ENCODE data around the gene WSCD2.

WSCD2 gene

DNA sequence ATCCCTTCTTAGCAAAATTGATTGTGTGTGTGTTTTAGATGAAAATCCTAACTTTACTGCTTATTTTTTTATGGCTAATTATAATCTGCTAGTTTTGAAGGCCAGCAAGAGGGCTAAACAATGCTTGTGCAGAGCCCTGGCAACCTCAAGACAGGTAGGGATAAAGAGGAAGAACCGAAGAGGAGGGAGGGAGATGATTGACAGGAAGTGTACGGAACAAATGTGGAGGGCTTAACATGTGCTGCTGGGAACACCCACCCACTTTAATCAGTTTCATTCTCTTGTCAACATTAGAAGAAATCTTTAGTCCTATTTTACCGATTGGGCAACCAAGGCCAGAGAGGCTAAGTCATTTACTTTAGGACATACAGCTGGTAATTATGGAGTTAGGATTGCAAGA is 1.4 kb upstream of the WSCD2 start:
- DNase-seq (ENCODE audit: low read depth in 2 of 2), result no peak

DNA sequence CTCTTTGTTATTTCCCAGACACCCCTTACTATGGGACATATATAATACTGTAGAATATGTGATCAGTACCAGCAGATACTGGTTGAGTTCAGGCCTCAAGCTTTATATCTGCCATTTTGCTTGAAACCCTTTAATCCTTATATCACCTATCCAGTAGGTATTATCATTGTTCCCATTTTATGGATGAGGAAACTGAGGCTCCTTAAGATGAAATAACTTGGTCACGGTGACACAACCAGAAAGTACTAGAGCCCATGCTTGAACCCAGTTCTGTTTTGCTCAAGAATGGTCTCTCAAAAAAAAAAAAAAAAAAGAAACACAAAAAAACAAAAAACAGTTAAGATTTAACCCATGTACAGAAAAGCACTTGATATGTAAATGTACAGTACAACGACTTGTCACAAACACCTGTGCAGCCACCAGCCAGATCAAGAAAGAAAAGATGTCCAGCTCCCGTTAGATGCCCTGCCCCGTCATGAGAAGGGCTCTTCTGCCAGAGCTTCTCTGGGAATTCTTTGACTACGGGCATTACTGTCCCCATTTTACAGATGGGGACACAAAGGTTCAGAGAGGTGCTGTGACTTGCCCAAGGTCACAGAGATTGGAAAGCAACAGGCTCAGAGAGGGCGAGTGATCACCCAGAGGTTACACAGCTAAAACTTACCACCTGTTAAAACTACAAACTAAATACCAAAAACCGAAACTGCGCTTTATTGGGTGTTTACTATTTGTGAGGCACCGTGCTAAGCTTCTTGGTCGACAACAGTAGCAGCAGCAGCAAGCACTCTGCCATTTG is 669 bp upstream of the WSCD2 start:
- DNase-seq (ENCODE audit: low read depth in 2 of 2), result no peak

DNA sequence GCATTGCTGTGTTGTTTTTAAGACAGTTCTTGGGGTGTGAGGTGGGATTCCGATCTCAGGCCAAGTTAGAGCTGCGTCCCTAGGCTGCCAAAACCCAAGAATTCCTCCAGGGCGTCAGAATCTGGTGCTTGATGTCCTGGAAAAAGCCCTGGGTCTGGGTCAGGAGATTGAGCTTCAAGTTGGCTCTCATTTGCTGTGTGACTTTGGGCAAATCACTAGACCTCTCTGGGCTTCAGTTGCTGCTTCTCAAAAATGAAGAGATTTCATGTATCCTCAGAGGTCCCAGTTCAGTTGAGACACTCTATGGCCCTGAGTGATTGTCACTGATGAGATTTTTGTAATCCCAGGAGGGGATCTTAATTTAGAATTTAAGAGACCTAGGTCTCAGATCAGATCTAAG is 1.9 kb downstream of the WSCD2 start:
- DNase-seq (ENCODE audit: low read depth in 2 of 2), result no peak

DNA sequence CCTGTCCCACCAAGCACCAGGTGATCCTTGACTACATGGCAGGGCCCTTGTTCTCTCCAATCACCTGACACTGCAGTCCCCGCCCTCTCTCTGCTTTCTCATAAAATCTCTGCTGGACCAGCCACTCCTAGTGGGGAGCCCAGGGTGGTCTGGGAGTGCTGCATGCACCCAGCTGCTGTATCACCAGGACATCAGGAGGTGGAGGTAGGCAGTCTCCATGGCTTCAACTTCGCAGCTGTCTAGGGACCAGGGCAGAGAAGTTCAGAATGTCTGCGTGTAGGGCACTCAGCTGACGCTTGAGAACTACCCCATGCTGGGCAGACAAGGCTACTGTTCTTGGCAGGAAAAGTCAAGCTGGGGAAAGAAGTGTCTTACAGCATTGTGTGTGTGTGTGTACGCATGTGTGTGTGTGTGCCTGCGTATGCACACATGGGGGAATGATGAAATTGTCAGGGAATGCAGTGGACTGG is 2.6 kb downstream of the WSCD2 start:
- no peak for DNase-seq (ENCODE audit: low read depth in 2 of 2)

DNA sequence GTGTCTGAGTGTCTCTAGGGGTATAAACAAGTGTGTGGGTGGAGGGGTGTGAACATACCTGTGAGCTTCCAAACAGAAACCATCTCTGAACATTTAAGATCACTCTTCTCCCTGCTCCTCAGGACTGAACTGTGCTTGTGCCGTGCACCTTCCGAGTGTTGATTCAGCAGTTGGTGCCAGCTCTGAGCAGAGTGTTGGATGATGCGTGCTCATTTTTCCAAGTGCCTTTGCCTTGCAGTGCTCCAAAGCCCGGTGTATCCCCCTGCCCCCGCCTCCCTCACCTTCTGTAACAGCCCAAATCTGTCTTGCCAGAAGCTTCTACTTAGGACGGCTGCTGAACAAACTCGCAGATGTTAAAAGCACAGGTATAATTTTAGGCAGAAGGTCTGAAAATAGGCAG is 4.4 kb downstream of the WSCD2 start:
- no peak for DNase-seq (ENCODE audit: low read depth in 2 of 2)

DNA sequence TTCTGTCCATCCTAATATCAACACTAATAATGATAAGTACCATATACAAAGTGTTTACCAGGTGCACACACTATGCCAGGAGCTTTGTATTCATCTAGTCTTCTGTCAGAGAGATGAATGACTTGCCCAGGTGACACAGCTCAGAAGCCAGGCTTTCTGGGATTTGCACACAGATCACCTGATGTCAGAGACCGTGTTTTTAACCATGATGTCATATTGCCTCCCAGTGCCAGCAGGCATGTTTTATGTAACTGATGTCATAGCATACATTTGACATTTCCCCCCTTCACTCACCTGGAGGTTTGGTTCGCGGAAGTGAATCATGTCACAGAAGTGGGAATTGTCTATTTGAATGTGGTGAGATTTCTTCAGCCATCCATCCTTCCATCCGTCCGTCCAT is 5.7 kb downstream of the WSCD2 start:
- no peak for DNase-seq (ENCODE audit: low read depth in 2 of 2)

DNA sequence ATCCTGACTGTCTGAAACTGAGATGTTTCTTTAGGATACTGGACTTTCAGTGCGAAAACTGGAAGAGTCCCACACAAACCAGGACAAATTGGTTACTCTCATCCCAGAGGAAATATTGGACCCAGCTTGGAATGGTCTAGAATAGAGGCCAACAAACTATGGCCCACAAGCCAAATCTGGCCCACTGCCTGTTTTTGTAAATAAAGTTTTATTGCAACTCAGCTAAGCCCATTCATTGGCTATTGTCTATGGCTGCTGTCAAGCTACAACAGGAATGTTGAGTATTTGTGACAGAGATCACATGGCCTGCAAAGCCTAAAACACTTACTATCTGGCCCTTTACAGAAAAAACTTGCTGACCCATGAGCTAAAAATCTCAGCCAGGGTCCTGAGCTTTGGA is 6.5 kb downstream of the WSCD2 start:
- no peak for DNase-seq (ENCODE audit: low read depth in 2 of 2)

DNA sequence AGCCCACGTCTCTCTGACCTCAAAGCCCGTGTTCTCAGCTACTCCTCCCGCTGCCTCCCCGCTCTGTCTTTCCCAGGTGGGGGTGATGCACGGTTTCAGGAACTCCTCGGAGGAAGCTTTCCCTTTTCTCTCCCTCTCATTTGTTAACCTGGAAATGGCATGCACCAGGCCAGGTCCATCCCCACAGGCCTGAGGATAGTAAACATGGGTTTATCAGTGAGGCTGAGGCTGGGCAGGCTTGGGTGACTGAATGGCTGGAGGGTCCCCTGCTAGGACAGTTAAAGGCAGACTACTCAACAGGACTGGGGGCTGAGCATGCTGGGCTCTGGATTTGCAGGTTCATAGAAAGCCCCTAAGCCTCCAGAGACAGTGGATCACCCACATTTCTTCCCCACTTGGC is 7.6 kb downstream of the WSCD2 start:
- DNase-seq (ENCODE audit: low read depth in 2 of 2), result no peak

DNA sequence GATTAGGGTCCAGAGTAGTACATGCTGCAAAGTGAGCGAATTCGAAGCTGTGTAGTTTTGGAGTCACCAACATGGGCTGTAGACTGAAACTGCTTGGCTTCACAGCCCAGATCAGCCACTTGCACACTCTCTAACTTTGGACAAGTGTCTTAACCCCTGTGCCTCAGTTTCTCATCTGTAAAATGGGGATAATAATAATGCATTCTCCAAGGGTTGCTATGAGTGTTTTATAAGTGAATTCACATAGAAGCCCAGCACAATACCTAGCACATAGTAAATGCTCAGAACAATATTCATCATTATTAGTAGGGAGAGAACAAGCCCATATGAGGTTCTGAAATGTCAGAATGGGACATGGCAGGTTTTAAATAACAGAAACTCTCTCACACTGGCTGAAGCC is 10.4 kb downstream of the WSCD2 start:
- DNase-seq (ENCODE audit: low read depth in 2 of 2), result no peak

DNA sequence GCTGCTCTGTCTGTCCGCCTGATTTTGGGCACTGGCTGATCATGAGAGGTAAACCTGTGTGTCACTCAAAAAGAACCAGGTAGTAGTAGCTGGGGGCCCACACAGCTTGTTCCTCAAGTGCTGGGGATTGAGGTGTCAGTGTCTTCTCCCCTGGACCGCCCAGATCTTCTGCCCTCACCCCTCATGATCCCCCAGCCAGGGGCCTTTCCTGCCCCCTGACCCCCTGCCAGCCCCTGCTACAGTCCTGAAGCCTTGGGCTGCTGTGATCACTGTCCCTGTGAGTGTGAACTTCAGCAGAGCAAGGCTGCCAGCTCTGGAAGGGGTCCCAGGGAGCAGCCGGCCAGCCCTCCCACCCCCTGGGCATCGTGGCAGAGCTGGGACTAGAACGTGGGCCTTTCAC is 11.4 kb downstream of the WSCD2 start:
- no peak for DNase-seq (ENCODE audit: low read depth in 2 of 2)

DNA sequence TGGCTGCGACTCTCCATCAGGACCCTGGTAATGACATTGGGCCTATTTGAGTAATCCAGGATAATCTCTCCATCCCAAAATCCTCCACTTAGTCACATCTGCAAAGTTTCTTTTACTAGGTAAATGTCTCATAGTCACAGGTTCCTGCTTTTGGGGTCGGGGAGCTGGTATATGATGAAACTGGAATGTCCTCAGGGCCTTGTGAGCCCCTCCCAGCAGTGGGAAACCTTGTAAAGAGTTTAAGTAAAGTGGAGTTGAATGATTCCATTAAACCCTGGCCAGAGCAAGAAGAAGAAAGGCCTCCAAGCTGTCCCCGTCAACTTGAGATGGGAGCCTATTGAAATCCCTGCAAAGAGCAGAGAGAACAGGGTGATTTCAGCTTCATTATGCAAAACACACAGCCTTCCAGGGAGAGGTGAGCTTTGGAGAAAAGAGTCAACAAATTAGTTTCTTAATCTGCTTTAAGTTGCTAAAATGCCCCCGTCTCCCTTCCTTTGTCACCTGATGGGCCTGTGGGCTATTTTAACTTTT is 12.6 kb downstream of the WSCD2 start:
- DNase-seq (ENCODE audit: low read depth in 2 of 2), result no peak

DNA sequence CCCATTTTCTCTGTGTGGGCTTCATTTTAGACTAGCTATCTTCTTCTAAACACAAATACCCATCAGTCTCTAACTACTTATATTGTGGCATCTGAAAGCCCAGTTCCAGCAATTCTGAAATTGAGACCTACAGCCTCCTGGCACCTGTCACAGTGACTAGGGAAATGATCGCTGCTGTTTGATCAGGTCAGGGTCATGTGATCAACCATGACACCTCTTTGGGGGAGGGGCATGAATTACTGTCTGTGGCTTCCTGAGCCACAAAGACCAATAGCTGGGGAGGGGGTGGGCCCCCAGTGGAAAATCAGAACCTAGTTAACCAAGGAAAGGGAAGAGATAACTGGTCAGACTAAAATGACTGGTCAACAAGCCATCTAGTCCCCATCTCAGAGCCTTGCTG is 14.1 kb downstream of the WSCD2 start:
- DNase-seq (ENCODE audit: low read depth in 2 of 2), result no peak

DNA sequence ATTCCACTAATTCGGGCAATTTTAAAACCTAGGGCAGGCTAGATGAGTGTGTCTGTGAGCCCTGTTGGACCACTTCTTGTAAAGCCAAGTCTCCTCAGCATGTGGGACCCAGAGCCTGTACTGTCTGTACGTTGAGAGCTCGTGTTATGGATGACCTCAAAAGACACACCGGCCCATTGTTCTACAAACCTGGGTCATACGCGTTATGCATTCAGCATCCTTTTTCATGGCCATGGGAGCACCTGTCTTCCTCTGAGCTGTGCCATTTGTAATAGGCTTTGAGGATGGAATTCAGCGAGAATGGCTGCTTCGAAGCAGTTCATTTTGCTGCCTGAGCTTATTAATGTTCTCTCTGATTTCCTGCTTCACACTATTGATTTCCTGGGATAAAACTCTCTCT is 15.0 kb downstream of the WSCD2 start:
- DNase-seq (ENCODE audit: low read depth in 2 of 2), result no peak

DNA sequence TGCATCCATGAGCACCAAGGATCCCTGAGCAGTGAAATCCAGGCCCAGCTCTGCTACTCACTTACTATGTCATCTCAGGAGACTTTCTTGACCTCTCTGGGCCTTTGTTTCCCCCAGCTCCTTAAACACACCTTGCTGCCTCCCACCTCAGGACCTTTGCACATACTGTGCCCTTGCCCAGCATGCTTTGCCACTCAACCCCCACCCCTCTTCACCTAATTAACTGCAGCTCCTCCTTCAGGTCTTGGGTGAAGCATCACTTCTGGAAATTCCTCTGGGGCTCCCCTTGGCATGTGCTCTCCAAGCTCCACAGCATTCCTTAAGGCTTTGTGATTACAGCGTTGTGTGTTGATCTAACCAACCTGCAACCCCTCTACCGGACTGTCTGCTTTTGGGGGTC is 15.9 kb downstream of the WSCD2 start:
- DNase-seq (ENCODE audit: low read depth in 2 of 2), result no peak

DNA sequence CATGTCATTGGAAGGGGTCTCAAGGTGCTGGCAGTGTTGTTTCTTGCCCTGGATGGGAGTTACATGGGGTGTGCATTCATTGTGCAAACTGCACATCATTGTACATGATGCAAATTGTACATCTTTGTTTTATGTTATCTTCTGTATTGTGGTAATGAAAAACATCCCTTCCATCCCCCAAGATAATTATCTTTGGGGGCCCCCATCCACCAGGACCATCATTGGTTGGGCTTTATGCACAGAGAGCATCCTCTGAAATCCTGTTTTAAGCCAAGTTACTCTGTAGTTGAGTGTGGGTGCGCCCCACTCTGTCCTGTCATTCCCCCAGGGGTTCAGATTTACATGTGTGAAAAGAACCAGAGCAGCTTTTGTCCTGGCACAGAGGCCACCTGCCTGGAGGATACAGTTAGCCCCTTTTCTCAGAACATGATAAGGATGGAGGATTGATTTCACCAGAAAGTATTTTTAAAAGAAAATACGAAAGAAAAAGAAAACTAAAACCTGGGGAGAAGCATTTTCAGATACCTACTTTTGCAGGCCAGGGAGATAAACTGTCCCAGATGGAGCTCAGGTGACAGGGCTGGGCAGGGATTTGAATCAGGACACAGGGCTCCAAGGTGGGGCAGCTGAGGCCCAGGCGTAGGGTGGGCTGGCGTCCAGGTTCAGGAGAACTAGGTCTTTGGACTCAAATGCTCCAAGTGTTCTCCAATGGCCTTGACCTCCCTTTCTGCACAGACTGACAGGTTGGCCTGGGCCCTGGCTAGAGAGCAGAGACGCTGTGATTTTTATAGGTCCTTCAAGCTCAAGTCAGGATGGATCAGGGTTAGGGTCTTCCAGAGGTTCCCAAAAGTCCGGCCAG is 17.2 kb downstream of the WSCD2 start:
- no peak for DNase-seq (ENCODE audit: low read depth in 2 of 2)

DNA sequence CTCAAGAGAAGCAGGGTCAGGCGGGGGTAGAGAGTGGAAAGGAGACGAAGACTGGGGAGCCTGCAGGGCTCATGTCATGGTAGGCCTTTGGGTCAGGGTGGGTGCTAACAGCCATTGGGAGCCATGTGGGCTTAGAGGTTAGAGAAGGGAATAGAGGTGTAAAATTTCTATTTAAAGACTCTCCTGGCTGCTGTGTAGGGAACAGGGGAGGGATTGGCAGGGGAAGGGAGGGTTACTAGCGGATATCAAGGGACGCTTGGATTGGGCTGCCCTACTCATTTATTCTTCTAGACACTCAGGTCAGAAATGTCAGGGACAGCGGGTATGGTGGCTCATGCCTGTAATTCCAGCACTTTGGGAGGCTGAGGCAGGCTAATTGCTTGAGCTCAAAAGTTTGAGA is 18.2 kb downstream of the WSCD2 start:
- no peak for DNase-seq (ENCODE audit: low read depth in 2 of 2)

DNA sequence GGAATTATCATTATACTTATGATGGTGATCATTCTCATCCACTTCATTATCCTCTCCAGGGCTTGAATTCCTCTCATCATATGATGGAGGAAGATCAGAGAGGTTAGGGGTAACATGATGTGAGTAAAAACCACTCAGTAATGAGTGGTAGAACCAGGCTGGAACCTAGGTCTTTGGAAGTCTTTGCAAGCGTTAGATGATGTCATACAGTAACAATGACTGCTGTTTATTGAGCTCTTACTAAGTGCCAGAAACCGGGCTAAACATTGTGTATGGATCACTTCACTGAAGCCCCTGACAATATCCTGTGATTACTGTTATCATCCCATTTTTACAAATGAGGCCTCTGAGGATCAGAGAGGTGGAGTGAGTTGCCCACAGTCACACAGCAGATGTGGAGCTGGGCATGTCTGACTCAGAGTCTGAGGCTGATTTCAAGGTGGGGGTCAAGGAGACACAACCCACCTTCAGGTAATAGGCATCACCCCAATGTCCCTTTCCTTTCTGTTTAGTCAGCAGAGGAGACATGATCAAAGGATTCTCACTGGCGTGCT is 19.5 kb downstream of the WSCD2 start:
- DNase-seq (ENCODE audit: low read depth in 2 of 2), result no peak

DNA sequence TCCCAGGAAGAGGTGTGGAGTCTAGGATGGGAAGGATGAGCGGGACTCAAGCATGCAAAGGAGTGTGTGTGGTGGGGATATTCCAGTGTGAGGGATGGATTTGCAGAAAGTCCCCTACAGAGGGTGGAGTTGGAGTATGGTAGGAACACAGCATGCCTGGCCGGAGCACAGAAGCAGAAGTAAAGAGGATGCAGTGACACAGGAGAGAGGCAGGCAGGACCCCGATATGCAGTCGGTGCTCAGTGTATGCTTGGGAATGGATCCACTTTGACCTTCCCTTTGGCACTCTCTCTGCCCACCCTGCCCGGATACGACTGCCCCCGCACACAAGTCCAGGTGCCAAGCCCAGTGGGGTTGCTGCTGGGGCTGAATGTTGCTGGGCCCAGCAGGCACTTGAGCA is 21.3 kb downstream of the WSCD2 start:
- DNase-seq (ENCODE audit: low read depth in 2 of 2), result no peak

DNA sequence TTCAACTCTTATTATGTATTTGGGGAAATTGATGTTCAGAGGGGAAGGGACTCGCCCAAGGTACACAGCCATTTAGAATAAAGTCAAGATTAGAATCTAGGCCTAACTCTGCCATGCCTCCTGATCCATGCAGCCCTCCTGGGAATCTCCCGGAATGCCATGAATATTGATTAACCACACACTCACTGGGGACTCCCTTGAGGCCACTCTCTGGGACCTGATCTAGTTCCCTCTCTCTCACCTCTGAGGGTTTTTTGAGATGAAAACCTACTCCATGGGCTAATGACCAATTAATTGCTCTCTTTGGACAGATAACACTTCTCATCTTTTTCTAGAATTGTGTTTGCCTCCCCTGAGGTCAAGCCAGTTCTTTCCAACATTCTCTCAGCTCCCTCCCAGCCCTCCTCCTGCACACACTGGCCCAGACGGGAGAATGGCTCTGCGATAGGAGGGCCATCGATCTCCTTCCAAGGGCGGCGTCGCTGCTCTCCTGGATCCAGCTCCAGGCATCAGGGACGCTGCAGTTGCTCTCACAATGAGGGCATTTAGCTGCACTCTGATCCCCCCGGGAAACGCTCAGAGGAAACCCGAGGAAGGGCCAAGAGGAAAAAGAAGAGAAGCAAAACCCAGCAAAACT is 22.6 kb downstream of the WSCD2 start:
- no peak for DNase-seq (ENCODE audit: low read depth in 2 of 2)

DNA sequence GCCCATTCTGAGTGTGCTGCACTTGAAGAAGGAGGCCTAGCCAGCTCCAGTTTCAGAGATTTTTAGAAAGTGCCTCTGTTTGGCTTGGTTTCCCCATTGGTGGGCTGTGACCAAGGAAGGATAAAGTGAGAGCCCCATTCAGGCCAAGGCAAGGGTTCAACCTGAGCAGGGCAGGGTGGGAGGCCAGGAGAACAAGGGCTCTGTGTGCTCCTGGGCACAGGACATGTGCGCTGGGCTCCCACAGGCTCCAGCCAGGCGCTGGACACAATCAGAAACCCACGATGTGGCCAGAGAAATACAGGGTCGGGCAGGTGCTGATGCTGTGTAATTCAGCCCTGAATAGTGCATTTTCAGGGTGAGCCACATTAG is 23.1 kb downstream of the WSCD2 start:
- DNase-seq (ENCODE audit: low read depth in 2 of 2), result no peak

DNA sequence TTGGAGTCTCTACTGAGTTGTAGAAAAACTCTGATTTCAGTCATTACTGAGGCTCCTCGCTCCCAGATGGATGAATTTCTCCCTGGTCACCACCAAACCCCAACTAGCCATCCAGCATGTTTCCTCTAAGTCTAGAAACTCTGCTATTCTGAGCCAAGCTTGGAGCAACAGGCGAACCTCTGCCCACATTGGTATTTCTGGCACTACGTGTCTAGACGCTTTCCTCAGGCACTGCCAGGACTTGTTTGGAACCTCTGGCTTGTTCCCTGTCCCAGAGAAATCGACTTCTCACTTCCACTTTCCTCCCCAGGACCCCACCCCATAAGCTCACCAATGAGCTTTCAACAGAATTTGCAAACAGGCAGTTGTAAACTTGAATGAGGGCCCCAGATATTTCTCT is 27.6 kb downstream of the WSCD2 start:
- DNase-seq (ENCODE audit: low read depth in 2 of 2), result no peak

DNA sequence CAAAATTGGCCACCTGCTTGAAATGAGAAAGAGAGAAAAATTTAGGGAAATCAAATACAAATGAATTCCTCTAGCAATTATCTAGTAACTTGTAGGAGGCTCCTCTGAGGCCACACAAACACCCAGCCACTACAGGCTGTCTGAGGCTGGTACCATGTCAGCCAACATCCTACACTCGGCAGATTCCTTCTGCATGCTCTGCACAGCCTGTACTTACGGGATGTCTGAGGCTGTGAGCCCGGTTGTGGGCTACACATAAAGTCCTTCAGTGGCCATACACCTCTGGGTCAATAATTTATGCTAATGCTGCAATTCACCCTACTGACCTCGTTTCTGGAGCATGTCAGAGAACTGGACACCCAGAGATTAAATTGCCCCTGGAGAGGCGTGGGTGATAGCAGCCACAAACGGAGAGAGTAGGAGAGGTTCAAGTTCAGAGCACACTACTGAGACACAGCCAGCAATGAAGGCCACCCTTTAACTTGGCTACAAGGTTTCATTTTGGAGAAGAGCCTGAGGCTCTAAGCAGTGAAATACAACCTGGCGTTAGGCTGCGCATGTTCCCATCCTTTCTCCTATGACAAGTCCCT is 28.9 kb downstream of the WSCD2 start:
- no peak for DNase-seq (ENCODE audit: low read depth in 2 of 2)
